GM23338 (cell line): Measurements from ENCODE around the gene PSMB3.

ENCODE experiments used
- CREB1 ChIP-seq: fragments of 250-450 bp; sonication (Bioruptor Pico); IDR thresholded peaks from 2 replicates; pipeline ENCODE4 v1.5.0; 2020; ENCODE audit warnings: low read depth, mild to moderate bottlenecking, moderate library complexity
- CTCF ChIP-seq, 2 experiments: fragments of 200-600 bp in 1 of 2; sonication (generic) in 1 of 2; conservative IDR thresholded peaks; 2 replicates each; pipeline versions ENCODE4 v1.5.1 to v1.6.1; 2016 to 2017; ENCODE audit warnings: antibody characterized with exemption in 2 of 2, low read depth in 2 of 2, mild to moderate bottlenecking in 2 of 2, moderate library complexity in 1 of 2
- ETS1 ChIP-seq: IDR thresholded peaks from 2 replicates; pipeline ENCODE4 v1.6.1; 2016; ENCODE audit warnings: antibody characterized with exemption
- EZH2 ChIP-seq: fragments of 200-600 bp; sonication (generic); IDR thresholded peaks from one replicate; pipeline ENCODE4 v1.8.0; 2017; ENCODE audit warnings: antibody characterized with exemption, mild to moderate bottlenecking, low read depth; ENCODE audit not compliant: unreplicated experiment
- EZH2phosphoT487 ChIP-seq: fragments of 200-600 bp; sonication (generic); IDR thresholded peaks from one replicate; pipeline ENCODE4 v1.8.1; 2018; ENCODE audit warnings: antibody characterized with exemption; ENCODE audit not compliant: unreplicated experiment
- JUNB ChIP-seq: IDR thresholded peaks from one replicate; pipeline ENCODE4 v1.6.1; 2016; ENCODE audit warnings: antibody characterized with exemption; ENCODE audit not compliant: unreplicated experiment
- NANOG ChIP-seq: IDR thresholded peaks from 2 replicates; pipeline ENCODE4 v1.6.1; 2016; ENCODE audit warnings: antibody characterized with exemption, borderline replicate concordance
- POLR2AphosphoS5 ChIP-seq: IDR thresholded peaks from 2 replicates; pipeline ENCODE4 v1.6.1; 2016; ENCODE audit warnings: antibody characterized with exemption, low read depth
- REST ChIP-seq: IDR thresholded peaks from one replicate; pipeline ENCODE4 v1.6.1; 2018; ENCODE audit warnings: antibody characterized with exemption; ENCODE audit not compliant: unreplicated experiment
- STAT1 ChIP-seq: IDR thresholded peaks from one replicate; pipeline ENCODE4 v1.6.1; 2016; ENCODE audit warnings: antibody characterized with exemption; ENCODE audit not compliant: unreplicated experiment
- ZNF114 ChIP-seq: fragments of 250-450 bp; sonication (Bioruptor Pico); IDR thresholded peaks from 2 replicates; pipeline ENCODE4 v1.5.0; 2020; ENCODE audit warnings: mild to moderate bottlenecking, moderate library complexity
- ZNF462 ChIP-seq: fragments of 250-450 bp; sonication (Bioruptor Pico); IDR thresholded peaks from 2 replicates; pipeline ENCODE4 v1.5.0; 2020; ENCODE audit warnings: mild to moderate bottlenecking, moderate library complexity

GRCh38 chr17:38746849-38747462, 5.6 kb upstream of the PSMB3 start:
- no peak for TF ChIP-seq EZH2phosphoT487
- TF ChIP-seq CTCF (conservative IDR thresholded peaks at IDR 0.05; ENCODE audit: low read depth in 2 of 2): no peak
- no peak for TF ChIP-seq POLR2AphosphoS5
- no peak for TF ChIP-seq ZNF114 (CRISPR knock-in tag)
- no peak for TF ChIP-seq EZH2
- no peak for TF ChIP-seq JUNB
- no peak for TF ChIP-seq ZNF462 (CRISPR knock-in tag)
- no peak for TF ChIP-seq REST
- TF ChIP-seq CREB1 (CRISPR knock-in tag): no peak
- no peak for TF ChIP-seq STAT1
- no peak for TF ChIP-seq ETS1
- no peak for TF ChIP-seq NANOG
